ENCODE results near the gene NOX3. TPM values are rescaled to one million over a fixed set of nuclear protein-coding genes. Genes with fewer than 3 reads are reported as not detected.
"Not testable (repeated sequence)": the region's sequence is repeated elsewhere in the genome, so short reads cannot be mapped to it uniquely, and the experiment has no call there.

Gene NOX3
- total RNA-seq, 1 experiment from 2014 or later = not detected

- DNase-seq (ENCODE audit: low read depth) = not testable (repeated sequence)
Observed at GRCh38 chr6:155470979-155471616, 15.5 kb upstream of the NOX3 start.

DNA sequence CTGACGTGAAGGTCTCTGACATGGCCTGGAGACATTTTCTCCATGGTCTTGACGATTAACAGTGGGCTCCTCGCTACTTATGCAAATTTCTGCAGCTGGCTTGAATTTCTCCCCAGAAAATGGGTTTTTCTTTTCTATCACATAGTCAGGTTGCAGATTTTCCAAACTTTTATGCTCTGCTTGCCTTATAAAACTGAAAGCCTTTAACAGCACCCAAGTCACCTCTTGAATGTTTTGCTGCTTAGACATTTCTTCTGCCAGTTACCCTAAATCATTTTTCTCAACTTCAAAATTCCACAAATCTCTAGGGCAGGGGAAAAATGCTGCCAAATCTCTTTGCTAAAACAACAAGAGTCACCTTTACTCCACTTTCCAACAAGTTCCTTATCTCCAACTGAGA is 12.9 kb upstream of the NOX3 start:
- not testable (repeated sequence) for DNase-seq (ENCODE audit: low read depth)

- no peak for DNase-seq (ENCODE audit: low read depth)
Observed at GRCh38 chr6:155466539-155466938, 10.9 kb upstream of the NOX3 start.

- DNase-seq (ENCODE audit: low read depth) = peak; percentile 43
Observed at GRCh38 chr6:155461556-155461955, 5.9 kb upstream of the NOX3 start.

GRCh38 chr6:155454471-155454870 is 1.2 kb downstream of the NOX3 start:
- DNase-seq (ENCODE audit: low read depth) = no peak

DNA sequence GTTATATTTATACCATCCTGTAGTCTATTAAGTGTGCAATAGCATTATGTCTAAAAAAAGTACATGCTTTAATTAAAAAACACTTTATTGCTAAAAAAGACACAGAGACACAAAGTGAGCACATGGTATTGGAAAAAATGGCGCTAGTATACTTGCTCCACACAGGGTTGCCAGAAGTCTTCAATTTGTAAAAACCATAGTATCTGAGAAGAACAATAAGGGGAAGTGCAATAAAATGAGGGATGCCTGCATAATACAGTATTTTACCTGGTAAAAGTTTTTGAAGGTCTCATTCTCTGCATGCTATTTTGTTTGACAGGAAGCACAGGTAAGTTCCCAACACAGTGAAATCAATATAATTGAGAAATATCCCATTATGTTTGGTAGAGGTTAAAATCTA is 1.6 kb downstream of the NOX3 start:
- no peak for DNase-seq (ENCODE audit: low read depth)

GRCh38 chr6:155452576-155452975 is 3.1 kb downstream of the NOX3 start:
- no peak for DNase-seq (ENCODE audit: low read depth)

DNA sequence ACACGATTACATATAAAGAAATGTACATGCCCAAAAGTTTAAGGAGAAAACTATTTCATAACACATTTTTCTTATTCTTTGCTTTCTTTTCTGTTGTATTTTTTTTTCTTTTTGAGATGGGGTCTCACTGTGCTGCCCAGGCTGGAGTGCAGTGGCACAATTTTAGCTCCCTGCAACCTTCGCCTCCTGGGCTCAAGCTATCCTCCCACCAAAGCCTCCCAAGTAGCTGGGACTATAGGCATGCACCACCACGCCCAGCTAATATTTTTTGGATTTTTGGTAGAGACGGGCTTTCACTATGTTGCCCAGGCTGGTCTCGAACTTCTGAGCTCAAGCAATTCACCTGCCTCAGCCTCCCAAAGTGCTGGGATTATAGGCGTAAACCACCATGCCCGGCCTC is 4.1 kb downstream of the NOX3 start:
- DNase-seq (ENCODE audit: low read depth) = not testable (repeated sequence)

DNA sequence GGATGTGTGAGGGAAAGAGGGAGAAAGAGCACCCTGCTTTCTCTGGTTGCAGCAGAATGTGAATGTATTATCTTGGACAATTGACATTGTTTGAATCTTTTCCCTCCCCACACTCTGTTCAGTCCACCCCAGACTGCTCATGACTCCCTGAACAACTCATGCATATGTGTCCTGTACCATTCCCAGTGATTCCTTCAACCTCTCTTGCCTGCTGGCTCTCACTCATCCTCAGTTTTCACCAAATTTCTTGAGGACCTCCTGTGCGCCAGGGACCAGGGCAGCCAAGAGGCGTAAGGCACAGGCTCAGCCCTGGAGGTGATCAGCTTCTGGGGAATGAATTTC is 5.4 kb downstream of the NOX3 start:
- DNase-seq (ENCODE audit: low read depth) = no peak

GRCh38 chr6:155449450-155450239 is 6.0 kb downstream of the NOX3 start:
- DNase-seq (ENCODE audit: low read depth) = no peak

DNA sequence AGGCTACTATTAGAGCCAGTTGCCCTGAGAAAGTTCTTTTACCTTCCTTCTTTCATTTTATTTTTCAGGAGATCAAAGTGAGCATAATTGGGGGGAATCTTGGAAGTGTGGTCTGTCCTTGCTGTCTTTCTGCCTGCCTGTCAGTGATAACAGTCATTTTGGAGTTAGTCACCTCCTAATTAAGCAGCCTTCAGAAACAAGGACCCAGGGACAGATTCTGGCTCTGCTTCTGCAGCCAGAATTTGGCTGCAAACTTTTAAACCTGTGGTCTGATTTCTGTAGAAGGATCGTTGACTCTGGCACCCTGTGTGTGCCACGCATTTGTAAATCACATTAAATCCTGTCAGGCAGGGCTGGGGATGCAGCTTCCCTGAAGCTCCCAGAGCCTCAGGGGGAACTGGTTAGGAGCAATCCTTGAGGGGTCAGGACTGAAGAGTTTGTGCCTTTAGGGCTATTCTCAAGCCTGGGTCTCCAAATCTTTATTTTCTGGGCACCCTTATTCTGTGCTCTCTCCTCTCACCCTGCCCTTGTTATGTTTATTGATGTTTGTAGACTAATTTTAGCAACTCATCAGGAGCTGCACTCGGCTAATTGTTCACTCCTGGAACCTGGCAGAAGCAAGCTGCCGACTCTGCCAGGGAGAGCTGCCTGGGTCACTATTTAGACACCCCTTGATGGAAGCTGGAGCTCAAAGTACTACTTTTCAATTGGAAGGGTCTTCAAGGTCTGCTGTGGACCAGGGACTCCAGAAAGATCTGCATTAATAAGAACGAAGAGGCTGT is 6.8 kb downstream of the NOX3 start:
- no peak for DNase-seq (ENCODE audit: low read depth)

GRCh38 chr6:155447949-155448348 is 7.7 kb downstream of the NOX3 start:
- no peak for DNase-seq (ENCODE audit: low read depth)

DNA sequence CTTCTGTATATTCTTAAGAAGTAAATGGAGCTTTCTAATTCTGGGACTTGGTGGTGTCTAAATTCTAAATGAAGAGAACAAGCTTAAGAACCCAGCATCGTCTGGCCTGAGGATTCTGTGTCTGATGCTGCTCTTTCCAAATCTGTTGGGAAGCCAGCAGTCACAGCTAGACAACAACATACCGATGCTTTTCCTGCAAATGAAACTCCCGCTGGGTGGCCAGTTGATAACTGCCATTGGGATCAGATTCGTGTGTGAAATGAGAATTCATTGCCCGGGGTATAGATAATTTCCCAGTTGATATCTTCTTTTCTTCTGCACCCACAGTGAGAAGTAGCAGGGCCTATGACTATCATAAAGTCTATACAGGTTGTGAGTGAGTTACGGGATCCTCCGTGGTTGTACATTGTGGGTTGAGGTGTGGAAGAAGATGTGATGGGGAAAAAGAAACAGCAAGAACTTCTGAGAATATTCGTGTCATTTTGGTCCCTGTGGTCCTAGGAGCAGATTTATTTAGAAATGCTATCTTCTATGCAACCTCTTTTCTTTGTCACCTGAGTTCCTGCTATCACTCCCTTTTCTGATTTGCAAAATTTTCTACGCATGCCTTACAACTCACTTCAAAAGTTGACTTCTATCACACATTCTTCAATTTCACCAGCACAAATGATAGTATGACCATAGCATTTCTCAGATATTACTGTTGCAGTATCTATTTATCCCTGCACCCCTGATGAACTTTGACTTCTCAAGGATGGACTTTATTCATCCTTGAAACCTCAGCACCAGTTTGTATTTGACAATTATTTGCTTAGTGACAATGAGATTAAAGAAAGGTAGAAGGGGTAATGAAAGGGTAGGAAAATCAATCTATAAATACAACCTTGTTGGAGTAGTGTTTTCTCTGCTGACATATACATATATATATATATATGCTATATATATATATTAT is 10.4 kb downstream of the NOX3 start:
- no peak for DNase-seq (ENCODE audit: low read depth)

GRCh38 chr6:155444120-155444917 is 11.3 kb downstream of the NOX3 start:
- DNase-seq (ENCODE audit: low read depth) = peak; percentile 73

GRCh38 chr6:155443168-155443567 is 12.5 kb downstream of the NOX3 start:
- DNase-seq (ENCODE audit: low read depth) = no peak

DNA sequence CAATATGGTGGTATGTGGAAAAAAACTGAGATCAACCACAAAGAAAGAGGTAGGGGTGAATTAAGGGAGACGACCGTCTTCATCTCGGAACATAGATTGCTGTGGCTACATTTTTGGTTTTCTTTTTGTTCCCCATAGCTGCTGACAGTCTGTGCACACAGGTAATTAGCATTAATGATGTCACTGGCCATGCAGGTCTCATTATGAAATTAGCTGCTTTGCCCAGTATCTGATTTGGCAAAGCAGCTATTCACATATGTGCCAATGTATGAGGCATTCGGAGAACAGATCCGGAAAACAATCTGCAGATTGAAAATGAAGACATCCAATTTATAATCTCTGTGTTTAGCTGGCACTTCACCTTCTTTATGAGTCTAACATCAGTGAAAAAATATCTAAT is 13.1 kb downstream of the NOX3 start:
- no peak for DNase-seq (ENCODE audit: low read depth)

- no peak for DNase-seq (ENCODE audit: low read depth)
Observed at GRCh38 chr6:155441112-155441465, 14.6 kb downstream of the NOX3 start.

DNA sequence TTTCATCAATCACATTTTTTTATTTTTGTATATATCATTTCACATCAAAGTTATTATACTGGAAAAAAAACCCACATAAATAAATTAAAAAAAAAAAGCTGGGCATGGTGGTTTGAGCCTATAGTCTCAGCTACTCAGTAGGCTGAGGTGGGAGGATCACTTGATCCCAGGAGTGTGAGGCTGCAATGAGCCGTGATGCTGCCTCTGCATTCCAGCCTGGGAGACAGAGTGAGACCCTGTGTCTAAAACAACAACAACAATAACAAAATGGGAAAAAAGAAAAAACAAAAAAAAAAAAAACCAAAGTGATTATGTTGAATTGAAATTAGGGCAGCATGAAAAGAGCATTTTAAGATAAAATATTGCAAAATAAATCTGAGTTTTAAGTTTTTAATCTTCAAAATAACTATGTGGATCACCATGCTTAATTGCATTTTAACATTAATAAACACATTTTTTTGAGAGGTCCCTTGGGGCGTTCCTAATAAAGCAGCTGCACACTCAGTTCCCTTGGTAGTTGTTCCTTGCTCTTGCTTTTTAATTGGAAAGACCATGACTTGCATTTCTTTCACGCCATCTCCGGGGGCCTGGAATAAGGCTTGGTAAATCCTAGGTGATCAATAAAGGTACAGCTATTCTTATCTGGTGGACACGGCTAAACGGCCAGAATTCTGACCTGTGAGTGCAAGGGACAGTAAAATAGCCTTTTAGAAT is 15.1 kb downstream of the NOX3 start:
- no peak for DNase-seq (ENCODE audit: low read depth)

DNA sequence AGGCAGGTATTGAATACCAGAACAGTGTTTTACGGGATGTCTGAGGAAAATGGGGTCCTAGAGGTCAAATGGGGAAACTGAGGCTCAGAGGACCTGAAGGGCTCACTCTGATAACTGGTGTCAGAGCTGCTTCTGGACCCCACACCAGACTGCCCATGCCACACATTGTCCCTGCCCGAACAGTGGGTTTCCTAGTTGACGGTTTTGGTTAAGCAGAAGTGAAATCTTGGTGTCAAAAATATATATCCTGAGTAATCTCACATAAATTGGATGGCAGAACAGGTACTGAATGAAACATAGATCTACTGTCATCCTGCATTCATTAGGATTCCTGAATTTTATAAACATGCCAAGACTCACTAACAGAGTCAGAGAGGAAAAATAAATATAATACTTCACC is 16.3 kb downstream of the NOX3 start:
- no peak for DNase-seq (ENCODE audit: low read depth)

Data from Daoy (cell line).